Measurements from ENCODE around the gene CST3. TPM values are rescaled to one million over a fixed set of nuclear protein-coding genes. Genes with fewer than 3 reads are reported as not detected.

Gene CST3
- total and polyA plus RNA-seq, 2 of the 8 experiments (the other 6 are each of a cell fraction or from before 2014, with no cell fraction given): 53.2 to 184 TPM

GRCh38 chr20:23670361-23670760, 32.6 kb upstream of the CST3 start (continued):
- no peak for TF ChIP-seq CHD7 (IDR thresholded peaks at IDR 0.05; ENCODE audit: insufficient replicate concordance, low read length)
- TF ChIP-seq, protein P1, sequence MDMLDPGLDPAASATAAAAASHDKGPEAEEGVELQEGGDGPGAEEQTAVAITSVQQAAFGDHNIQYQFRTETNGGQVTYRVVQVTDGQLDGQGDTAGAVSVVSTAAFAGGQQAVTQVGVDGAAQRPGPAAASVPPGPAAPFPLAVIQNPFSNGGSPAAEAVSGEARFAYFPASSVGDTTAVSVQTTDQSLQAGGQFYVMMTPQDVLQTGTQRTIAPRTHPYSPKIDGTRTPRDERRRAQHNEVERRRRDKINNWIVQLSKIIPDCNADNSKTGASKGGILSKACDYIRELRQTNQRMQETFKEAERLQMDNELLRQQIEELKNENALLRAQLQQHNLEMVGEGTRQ (IDR thresholded peaks at IDR 0.05; ENCODE audit: low read length): no peak
- no peak for TF ChIP-seq YY1 (IDR thresholded peaks at IDR 0.05; ENCODE audit: low read depth, low read length)
- no peak for TF ChIP-seq CEBPB (IDR thresholded peaks at IDR 0.05; ENCODE audit: low read depth, low read length)

Data from H1 (cell line).